Amniotic epithelial cell (primary cell): ENCODE data around the gene SLC7A1.

Source experiments
- DNase-seq: peaks from one replicate; pipeline ENCODE4 v3.0.0-alpha.2; 2010; ENCODE audit warnings: low read depth

Gene SLC7A1

GRCh38 chr13:29510651-29511084 is 84.8 kb downstream of the SLC7A1 start:
- no peak for DNase-seq

DNA sequence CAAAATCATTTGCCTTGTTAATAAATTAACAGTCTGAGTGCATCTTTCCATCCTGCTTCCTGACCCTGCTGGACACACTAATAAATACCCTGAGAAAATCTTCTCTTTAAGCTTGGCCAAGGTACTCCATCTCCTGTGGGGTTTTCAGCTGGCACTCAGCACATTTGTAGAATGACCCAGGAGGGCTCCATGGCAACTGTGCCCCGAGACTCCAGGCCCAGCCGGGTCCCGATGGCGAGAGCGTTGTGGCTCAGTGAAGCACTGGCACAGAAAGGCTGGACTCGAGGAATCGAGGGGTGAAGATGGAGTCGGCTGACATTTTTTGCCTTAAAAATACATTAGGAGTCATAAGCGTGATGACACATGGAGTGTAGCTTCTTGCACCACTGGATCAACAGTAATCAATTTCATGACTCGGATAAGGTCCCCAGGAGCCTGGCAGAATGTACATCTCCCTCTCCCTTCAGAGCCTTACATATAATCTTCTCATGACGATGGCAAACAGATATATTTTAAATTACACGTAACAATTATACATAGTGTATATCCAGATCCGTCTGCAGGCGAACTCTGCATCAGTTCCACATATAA is 85.4 kb downstream of the SLC7A1 start:
- peak; percentile 10 for DNase-seq

DNA sequence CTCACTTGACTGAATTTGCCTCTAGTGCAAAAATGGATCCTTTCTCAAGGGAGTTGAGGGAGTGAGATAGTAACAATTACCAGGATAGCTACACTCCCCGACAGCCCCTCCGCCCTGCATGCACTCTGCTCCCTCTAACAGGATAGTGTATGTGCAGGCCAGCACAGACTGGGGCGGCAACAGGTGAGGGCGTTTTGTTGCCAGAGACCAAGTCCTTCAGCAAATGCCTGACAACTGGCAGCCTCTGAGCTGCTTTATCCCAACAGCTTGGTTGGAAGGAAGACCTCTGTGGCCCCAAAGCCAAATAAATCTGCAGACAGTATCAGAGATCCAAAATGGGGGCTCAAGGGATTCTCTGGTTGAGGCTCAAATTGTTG is 86.6 kb downstream of the SLC7A1 start:
- no peak for DNase-seq

DNA sequence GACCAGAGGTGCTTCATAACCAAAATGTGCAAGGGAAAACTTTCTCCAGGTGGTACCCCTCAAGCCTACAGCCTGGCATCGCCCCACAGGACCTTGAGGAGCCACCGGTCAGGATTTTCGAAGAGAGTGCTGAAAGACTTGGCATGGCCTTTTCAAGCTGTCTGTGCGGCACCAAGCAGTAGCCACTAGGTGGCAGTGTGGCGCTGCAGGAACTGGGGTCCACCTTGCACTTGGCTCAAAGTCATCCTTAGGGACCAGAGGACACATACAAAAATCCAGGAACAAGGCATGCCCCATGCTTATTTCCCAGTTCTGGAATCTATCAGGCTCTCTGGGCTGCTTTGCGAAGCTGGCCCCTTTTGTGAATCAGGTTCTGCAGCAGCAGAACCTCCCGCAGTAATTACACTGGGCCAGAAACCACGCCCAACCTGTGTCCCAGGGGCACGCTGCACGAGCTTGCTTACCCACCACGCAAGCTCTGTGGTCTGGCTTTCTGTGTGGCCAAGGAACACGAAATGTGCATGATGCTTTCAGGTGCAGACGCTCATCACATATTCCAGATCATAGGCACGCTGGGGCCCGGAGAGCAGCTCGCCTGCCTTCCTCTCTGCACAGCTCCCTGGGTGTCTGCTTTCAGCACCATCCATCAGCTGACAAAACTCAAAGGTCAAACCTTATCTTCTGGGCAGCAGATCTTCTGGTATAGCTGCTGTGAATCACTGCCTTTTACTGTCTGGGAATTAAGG is 87.2 kb downstream of the SLC7A1 start:
- DNase-seq, result peak; percentile 92

- DNase-seq, result no peak
Observed at GRCh38 chr13:29507356-29507755, 88.1 kb downstream of the SLC7A1 start.

- no peak for DNase-seq
Observed at GRCh38 chr13:29505950-29506349, 89.5 kb downstream of the SLC7A1 start.

DNA sequence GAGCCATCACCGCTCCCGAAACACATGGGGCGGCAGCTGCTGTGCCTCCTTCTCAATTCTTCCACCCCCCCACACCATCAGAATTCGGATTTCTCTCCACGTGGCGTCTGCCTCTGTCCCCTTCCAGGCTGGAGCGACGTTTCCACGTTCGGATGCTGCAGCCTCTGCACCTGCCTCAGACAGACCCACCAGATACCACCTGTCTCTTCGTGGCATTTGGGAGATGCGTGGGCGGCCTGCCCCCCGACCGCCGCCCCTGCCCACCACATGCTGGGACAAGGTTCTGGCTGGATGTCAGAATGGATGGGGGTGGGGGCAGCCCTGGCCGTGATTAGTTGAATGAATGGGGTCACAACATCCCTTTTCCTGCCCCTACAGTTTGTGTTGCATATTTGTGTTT is 90.0 kb downstream of the SLC7A1 start:
- no peak for DNase-seq

DNA sequence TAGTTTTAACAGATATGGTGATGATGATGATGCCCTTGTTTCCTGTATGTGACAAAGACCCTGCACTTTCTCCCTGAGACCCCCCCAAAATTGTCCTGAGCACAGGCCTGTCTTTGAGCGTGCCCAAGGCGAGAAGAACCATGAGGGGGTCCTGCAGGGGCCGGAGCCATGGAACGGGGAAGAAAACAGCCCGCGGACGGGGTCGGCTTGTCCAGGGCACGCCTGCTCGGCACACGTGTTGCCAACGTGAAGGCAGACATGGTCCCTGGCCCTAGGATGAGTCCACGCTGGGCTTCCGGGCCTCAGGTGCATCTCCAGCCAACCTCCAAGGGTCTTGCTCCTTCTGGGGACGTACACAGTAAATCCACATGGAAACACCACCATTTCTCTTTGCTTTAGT is 90.8 kb downstream of the SLC7A1 start:
- no peak for DNase-seq

- peak; percentile 29 for DNase-seq
Observed at GRCh38 chr13:29503041-29503837, 92.2 kb downstream of the SLC7A1 start.

- DNase-seq, result no peak
Observed at GRCh38 chr13:29502391-29503008, 93.0 kb downstream of the SLC7A1 start.

DNA sequence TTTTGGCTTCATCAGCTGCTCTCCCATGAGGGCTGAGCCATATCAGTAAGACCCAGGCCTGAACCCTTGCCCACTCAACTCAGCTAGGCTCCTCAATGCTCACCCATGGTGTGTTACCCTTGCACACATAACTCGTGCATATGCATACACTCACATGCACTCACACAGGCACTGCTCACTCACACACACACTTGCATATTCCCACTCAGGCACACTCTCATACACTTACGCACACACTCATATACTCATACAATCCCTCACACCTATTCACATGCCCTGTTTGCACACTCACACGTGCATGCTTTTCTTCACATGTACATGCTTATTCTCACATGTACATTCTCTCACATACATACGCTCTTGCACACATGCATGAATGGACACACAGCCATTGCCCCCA is 93.8 kb downstream of the SLC7A1 start:
- no peak for DNase-seq

- no peak for DNase-seq
Observed at GRCh38 chr13:29500386-29500785, 95.1 kb downstream of the SLC7A1 start.

DNA sequence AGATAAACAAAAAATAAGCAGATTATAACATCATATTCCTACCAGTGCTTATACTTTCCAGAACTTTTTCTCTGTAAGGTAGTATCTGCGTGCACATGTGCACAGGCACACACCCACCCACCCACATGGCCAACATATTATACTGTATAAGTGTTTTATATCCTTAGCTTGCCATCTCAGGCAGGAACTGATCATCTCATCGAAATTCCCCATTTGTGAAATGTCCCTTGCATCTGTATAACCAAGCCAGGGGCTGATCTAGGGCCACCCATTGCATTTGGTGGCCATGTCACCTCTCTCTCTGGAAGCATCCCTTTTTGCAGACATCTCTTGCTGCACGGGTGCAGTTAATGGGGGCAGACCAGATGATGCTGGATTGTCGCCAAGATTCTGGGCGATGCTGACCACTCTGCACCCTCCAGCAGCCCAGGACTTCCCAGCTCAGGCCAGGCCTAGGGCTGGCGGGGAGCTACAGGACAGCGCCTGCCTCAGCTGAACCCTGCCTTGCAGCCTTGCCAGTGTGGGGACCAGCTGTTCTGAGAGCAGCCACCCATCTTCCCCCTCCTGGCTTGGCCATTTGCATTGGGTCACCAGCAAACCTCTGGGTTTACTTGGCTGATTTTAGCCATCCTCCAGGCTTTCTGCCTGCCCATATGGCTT is 95.9 kb downstream of the SLC7A1 start:
- DNase-seq, result no peak

- no peak for DNase-seq
Observed at GRCh38 chr13:29498426-29499040, 97.0 kb downstream of the SLC7A1 start.

GRCh38 chr13:29497137-29497654 is 98.3 kb downstream of the SLC7A1 start:
- DNase-seq, result no peak

DNA sequence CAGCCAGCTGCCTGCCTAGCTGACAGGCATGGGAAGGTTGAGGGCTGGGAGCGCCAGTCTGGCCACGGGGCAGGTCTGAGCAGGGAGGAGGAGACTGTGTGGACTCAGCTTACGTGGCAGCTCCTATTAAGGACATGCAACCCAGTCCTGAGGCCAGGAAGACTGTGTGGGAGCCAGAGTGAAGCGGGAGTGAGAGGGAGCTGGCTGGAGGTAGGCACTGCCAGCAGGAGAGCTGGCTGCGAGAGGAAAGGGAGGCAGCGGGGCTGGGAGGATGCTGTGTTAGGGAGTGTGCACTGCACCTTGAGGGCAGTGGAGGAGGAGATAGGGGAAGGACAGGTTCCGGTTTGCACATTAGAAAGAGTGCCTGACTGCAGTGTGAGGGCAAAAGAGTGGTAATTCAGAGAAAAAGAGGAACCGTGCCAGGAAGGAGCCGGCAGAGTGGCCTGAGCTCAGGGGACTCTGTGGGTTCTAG is 99.2 kb downstream of the SLC7A1 start:
- peak; percentile 59 for DNase-seq

GRCh38 chr13:29494520-29494919 is 101.0 kb downstream of the SLC7A1 start:
- no peak for DNase-seq

DNA sequence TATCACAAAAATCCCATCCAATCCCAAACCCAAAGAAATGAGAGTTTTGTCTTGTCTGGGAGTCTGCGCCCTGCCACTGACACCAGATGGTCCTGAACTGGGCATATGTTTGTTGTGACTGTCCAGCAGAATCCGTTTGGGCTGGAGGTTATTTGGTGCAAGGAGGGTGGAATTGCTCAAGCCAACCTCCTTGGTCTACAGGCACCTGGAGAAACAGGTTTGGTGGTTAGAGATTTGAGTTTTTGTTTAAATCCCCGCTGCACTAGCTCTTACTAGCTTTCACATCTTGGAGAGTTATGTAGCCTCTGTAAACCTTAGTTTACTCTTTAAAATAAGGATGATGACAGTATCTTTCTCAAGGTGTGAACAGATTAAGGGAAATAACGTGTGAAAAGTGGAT is 101.7 kb downstream of the SLC7A1 start:
- no peak for DNase-seq

DNA sequence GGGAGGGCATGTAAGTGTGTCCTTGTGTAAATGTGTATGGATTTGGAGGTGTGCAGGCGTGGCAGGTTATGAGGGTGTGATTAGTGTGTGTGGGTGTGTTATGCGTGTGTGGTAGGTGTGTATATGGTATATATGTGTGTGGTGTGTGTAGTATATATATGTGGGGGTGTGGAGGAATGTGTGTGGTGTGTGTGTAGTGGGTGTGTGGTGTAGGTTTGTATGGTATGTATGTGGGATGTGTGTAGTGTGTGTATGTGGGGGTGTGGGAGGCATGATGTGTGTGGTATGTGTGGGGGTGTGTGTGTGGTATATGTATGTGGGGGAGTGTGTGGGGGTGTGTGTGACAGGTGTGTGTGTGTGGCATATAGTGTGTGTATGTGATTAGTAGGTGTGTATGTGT is 104.2 kb downstream of the SLC7A1 start:
- no peak for DNase-seq

GRCh38 chr13:29490561-29490885 is 105.0 kb downstream of the SLC7A1 start:
- DNase-seq, result no peak
